A673 (cell line): ENCODE measurements around the gene CDA. TPM values are rescaled to one million over a fixed set of nuclear protein-coding genes. Genes with fewer than 3 reads are reported as not detected.
A peak's percentile ranks its signal among the peaks of the same experiment; 100 is the strongest.

Source experiments
- BruUV-seq: library from RNA; stranded (reverse); fragments of 400-500 nt; replicated peaks from 2 replicates; lab custom pipeline; 2021; lab: Mats Ljungman, UMichigan
- CTCF ChIA-PET: fragments of 300-600 bp; sonication (Branson Sonifier 250); formaldehyde crosslinking; loops from one replicate; lab custom pipeline; 2022; ENCODE audit warnings: antibody characterized with exemption; lab: Charles Lee
- POLR2A ChIA-PET: fragments of 300-600 bp; sonication (Branson Sonifier 250); formaldehyde crosslinking; loops from one replicate; lab custom pipeline; 2022; ENCODE audit warnings: antibody characterized with exemption; ENCODE audit not compliant: low non-redundant PET; lab: Charles Lee
- DNase-seq: peaks from one replicate; pipeline ENCODE4 v3.0.0-alpha.2; 2015; ENCODE audit warnings: low spot score
- H3K27ac ChIP-seq: fragments of 200-600 bp; sonication (generic); 2 replicates; pipeline ENCODE4 v1.5.1; 2016; ENCODE audit warnings: mixed run types, low read depth, mild to moderate bottlenecking, mixed read lengths, antibody characterized with exemption, low read length; ENCODE audit not compliant: poor library complexity, severe bottlenecking
- H3K27me3 ChIP-seq: fragments of 200-600 bp; sonication (generic); replicated peaks from 2 replicates; pipeline ENCODE4 v1.6.1; 2017; ENCODE audit warnings: mixed run types, low read depth, mild to moderate bottlenecking, mixed read lengths, antibody characterized with exemption, low read length; ENCODE audit not compliant: insufficient read depth, poor library complexity
- H3K36me3 ChIP-seq: fragments of 200-600 bp; sonication (generic); 2 replicates; pipeline ENCODE4 v1.6.1; 2016; ENCODE audit warnings: mixed run types, mild to moderate bottlenecking, mixed read lengths, antibody characterized with exemption, low read length; ENCODE audit not compliant: insufficient read depth, poor library complexity, severe bottlenecking
- H3K4me1 ChIP-seq: fragments of 200-600 bp; sonication (generic); 2 replicates; pipeline ENCODE4 v1.6.1; 2017; ENCODE audit warnings: mixed run types, mild to moderate bottlenecking, mixed read lengths, antibody characterized with exemption, low read length; ENCODE audit not compliant: insufficient read depth, poor library complexity, severe bottlenecking
- H3K4me3 ChIP-seq: fragments of 200-600 bp; sonication (generic); 2 replicates; pipeline ENCODE4 v1.5.1; 2016; ENCODE audit warnings: low read depth, mixed run types, mild to moderate bottlenecking, mixed read lengths, low read length; ENCODE audit not compliant: poor library complexity, severe bottlenecking
- H3K9me3 ChIP-seq: fragments of 200-600 bp; sonication (generic); 2 replicates; pipeline ENCODE4 v1.6.1; 2016; ENCODE audit warnings: mixed run types, low read depth, mild to moderate bottlenecking, mixed read lengths, antibody characterized with exemption, low read length; ENCODE audit not compliant: poor library complexity, severe bottlenecking
- EZH2 ChIP-seq: fragments of 200-600 bp; sonication (generic); IDR thresholded peaks from 2 replicates; pipeline ENCODE4 v1.6.1; 2017; ENCODE audit warnings: borderline replicate concordance, low read depth, mild to moderate bottlenecking, mixed read lengths, antibody characterized with exemption, low read length; ENCODE audit not compliant: poor library complexity, severe bottlenecking
- intact Hi-C: fragments of 100-400 bp; cut with micrococcal nuclease; formaldehyde crosslinking; loops from one replicate; pipeline ENCODE4 v1.10.0; 2022; ENCODE audit not compliant: unreplicated experiment
- total RNA-seq: library from RNA; stranded (reverse); gene quantifications from 2 replicates; pipeline ENCODE4 v1.2.3, GENCODE V29; 2021
- TF ChIP-seq, protein P1 (sequence below): fragments of 300-800, 200-600 bp; sonication (generic); conservative IDR thresholded peaks from 2 replicates; pipeline ENCODE4 v1.5.1; 2017; ENCODE audit warnings: low read depth, mild to moderate bottlenecking, antibody characterized with exemption, low read length, moderate library complexity, mixed read lengths

CDA gene
- total RNA-seq, 1 experiment from 2014 or later, result not detected

DNA sequence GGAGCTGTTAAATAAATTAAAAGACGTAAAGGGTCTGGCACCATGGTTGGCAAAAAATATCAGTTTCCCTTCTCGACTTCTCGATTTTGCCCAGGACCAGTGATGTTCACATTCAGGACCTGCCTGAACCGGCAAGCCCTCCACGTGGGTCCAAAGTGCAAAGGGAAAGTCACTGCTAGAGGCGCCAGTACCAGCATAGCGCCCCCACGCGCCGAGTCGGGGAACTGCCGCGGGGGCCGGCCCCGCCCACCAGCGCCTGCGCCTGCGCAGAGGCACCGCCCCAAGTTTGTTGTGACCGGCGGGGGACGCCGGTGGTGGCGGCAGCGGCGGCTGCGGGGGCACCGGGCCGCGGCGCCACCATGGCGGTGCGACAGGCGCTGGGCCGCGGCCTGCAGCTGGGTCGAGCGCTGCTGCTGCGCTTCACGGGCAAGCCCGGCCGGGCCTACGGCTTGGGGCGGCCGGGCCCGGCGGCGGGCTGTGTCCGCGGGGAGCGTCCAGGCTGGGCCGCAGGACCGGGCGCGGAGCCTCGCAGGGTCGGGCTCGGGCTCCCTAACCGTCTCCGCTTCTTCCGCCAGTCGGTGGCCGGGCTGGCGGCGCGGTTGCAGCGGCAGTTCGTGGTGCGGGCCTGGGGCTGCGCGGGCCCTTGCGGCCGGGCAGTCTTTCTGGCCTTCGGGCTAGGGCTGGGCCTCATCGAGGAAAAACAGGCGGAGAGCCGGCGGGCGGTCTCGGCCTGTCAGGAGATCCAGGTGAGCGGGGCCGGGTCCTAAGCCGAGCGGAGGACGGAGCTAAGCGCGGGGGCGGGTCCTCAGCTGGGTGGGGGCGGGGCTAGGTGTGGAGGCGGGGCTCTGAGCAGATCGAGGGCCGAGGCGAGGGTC lies 44.5 kb downstream of the CDA start, which contains the start of gene PINK1:
PINK1 (plus strand) TSS at position 269 of the 875 bp plus-strand sequence; CDS start at position 360, 91 bp downstream.
- TF ChIP-seq, protein P1, sequence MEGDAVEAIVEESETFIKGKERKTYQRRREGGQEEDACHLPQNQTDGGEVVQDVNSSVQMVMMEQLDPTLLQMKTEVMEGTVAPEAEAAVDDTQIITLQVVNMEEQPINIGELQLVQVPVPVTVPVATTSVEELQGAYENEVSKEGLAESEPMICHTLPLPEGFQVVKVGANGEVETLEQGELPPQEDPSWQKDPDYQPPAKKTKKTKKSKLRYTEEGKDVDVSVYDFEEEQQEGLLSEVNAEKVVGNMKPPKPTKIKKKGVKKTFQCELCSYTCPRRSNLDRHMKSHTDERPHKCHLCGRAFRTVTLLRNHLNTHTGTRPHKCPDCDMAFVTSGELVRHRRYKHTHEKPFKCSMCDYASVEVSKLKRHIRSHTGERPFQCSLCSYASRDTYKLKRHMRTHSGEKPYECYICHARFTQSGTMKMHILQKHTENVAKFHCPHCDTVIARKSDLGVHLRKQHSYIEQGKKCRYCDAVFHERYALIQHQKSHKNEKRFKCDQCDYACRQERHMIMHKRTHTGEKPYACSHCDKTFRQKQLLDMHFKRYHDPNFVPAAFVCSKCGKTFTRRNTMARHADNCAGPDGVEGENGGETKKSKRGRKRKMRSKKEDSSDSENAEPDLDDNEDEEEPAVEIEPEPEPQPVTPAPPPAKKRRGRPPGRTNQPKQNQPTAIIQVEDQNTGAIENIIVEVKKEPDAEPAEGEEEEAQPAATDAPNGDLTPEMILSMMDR, result peak; percentile 97
- TF ChIP-seq EZH2, result no peak
- ChIA-PET POLR2A (no interaction called here), CTCF (interaction anchor here (1.4 to 2.7 kb wide), 2 partner anchors 27 to 58 kb away, joined by 4 to 26 read pairs; partner anchors contain the start of gene DDOST)
- H3K4me1 ChIP-seq, result no peaks in the 10 kb centered on the region
- H3K27ac ChIP-seq, result peak within 1 kb of the TSS; percentile 55
- no peaks in the 10 kb centered on the region for H3K9me3 ChIP-seq
- peak; percentile 77 for DNase-seq
- peak within 1 kb of the TSS; percentile 84 for H3K4me3 ChIP-seq
- BruUV-seq, result no TSS peak
- H3K36me3 ChIP-seq, result no peaks in the 10 kb centered on the region
- H3K27me3 ChIP-seq, result no peaks in the 10 kb centered on the region
- intact Hi-C loops, result loop anchor here (1.0 kb wide), 1 partner anchor 58 kb away; no protein-coding TSS in a partner anchor

DNA sequence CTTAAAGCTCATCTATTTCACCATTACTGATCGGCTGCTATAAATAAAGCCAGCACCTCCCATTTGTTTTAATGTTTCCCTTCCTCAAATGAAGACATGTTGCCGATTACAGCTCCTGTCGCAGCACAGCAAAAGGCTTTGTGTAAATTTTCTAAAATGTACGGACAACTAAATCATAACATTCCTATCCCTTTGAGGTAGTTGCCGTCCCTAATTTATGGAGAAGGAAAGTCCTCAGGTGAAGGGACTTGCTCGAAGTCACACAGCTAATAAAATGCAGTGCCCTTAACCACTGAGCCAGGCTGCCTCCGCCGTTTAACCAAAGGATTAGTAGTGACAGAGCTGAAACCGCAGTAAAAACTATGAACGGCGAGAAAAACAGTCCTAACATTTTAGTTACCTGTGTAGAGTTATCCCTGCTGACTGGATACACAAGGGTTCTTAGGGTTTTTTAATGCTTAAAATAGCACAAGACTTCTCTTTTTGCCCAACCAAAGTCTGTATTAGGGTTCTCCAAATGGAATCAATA lies 45.2 kb downstream of the CDA start:
- Histone ChIP-seq H3K4me1 (no peaks in the 10 kb centered on the region), H3K4me3 (peak overlapping the region; percentile 84), H3K9me3 (no peaks in the 10 kb centered on the region), H3K27me3 (no peaks in the 10 kb centered on the region), H3K36me3 (no peaks in the 10 kb centered on the region), H3K27ac (peak overlapping the region; percentile 55)
- no TSS peak for BruUV-seq
- CTCF ChIA-PET, result interaction anchor here (1.4 to 2.7 kb wide), 2 partner anchors 26 to 59 kb away, joined by 4 to 26 read pairs; partner anchors contain the start of gene DDOST
- intact Hi-C loops, result loop anchor here (1.0 kb wide), 1 partner anchor 59 kb away; no protein-coding TSS in a partner anchor
- TF ChIP-seq EZH2, result no peak
- TF ChIP-seq, protein P1, result no peak
- POLR2A ChIA-PET, result no interaction called here
- DNase-seq, result peak; percentile 12

DNA sequence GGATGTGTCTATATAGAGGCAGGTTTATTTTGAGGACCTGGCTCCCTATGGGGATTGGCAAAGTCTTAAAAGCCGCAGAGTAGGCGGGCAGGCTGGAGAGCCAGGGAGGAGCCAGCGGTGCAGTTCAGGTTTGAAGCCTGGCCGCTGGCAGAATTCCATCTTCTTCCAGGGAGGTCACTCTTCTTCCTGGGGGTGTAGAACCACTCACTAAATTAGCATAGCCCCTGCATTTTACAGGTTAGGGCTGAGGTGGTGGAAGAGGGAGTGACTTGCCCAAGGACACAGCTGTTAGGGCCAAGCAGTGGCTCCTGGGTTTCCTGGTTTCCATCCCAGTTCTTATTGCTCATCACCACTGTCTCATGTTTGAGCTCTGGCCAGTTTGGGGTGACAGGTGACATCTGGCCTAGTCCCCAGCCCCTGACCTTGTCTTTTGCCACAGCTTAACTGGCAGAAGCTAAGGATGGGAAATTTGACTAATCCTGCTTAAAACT lies 45.7 kb downstream of the CDA start:
- H3K27ac ChIP-seq, result peak overlapping the region; percentile 55
- no peaks in the 10 kb centered on the region for H3K36me3 ChIP-seq
- no TSS peak for BruUV-seq
- no peaks in the 10 kb centered on the region for H3K27me3 ChIP-seq
- intact Hi-C loops, result loop anchor here (1.0 kb wide), 1 partner anchor 59 kb away; no protein-coding TSS in a partner anchor
- POLR2A ChIA-PET, result no interaction called here
- CTCF ChIA-PET, result interaction anchor here (1.4 to 2.7 kb wide), 2 partner anchors 26 to 59 kb away, joined by 4 to 26 read pairs; partner anchors contain the start of gene DDOST
- DNase-seq, result peak; percentile 77
- TF ChIP-seq EZH2, result no peak
- TF ChIP-seq, protein P1, result no peak
- H3K9me3 ChIP-seq, result no peaks in the 10 kb centered on the region
- peak overlapping the region; percentile 84 for H3K4me3 ChIP-seq
- H3K4me1 ChIP-seq, result no peaks in the 10 kb centered on the region
